SU-DHL-6 (cell line): ENCODE measurements around the gene FURIN.
"Not testable (repeated sequence)": the region's sequence is repeated elsewhere in the genome, so short reads cannot be mapped to it uniquely, and the experiment has no call there.

ENCODE experiments used
- H2AFZ ChIP-seq: fragments of 200-600 bp; sonication (generic); 2 replicates; pipeline ENCODE4 v1.6.1; 2014; ENCODE audit warnings: low read depth, mild to moderate bottlenecking, moderate library complexity, mixed read lengths, antibody characterized with exemption, low read length; ENCODE audit not compliant: severe bottlenecking
- H3F3A ChIP-seq: fragments of 200-600 bp; shearing (Covaris generic); 2 replicates; pipeline ENCODE4 v1.6.0; 2016; ENCODE audit warnings: antibody characterized with exemption, mild to moderate bottlenecking; ENCODE audit not compliant: insufficient read depth
- H3K27ac ChIP-seq: fragments of 200-600 bp; sonication (generic); 2 replicates; pipeline ENCODE4 v1.5.1; 2016; ENCODE audit warnings: low read depth, mild to moderate bottlenecking, low read length, moderate library complexity, mixed read lengths
- H3K27me3 ChIP-seq: fragments of 200-600 bp; sonication (generic), shearing (Covaris generic); 2 replicates; pipeline ENCODE4 v1.6.0; 2014; ENCODE audit warnings: mild to moderate bottlenecking, low read length
- H3K36me3 ChIP-seq: fragments of 200-600 bp; sonication (generic); 2 replicates; pipeline ENCODE4 v1.6.1; 2014; ENCODE audit warnings: mild to moderate bottlenecking, low read length, mixed read lengths
- H3K4me2 ChIP-seq: fragments of 300-600, 200-600 bp; shearing (Covaris generic), sonication (generic); 2 replicates; pipeline ENCODE4 v1.6.0; 2014; ENCODE audit warnings: low read length, low read depth, mild to moderate bottlenecking; ENCODE audit not compliant: poor library complexity, severe bottlenecking
- H3K4me3 ChIP-seq: fragments of 200-600 bp; sonication (generic); 2 replicates; pipeline ENCODE4 v1.5.1; 2014; ENCODE audit warnings: antibody characterized with exemption, low read length, mild to moderate bottlenecking, mixed read lengths; ENCODE audit not compliant: insufficient read depth, poor library complexity, severe bottlenecking
- H3K79me2 ChIP-seq: fragments of 200-600 bp; sonication (generic); 2 replicates; pipeline ENCODE4 v1.6.1; 2014; ENCODE audit warnings: mild to moderate bottlenecking, low read length, moderate library complexity; ENCODE audit not compliant: insufficient read depth
- H3K9ac ChIP-seq: fragments of 200-600 bp; sonication (generic); 2 replicates; pipeline ENCODE4 v1.7.0; 2014; ENCODE audit warnings: mild to moderate bottlenecking, low read length
- H3K9me2 ChIP-seq: fragments of 200-600 bp; sonication (generic); replicated peaks from 2 replicates; pipeline ENCODE4 v1.6.1; 2014; ENCODE audit warnings: low read length; ENCODE audit not compliant: insufficient read depth
- H3K9me3 ChIP-seq: fragments of 200-600 bp; sonication (generic); 2 replicates; pipeline ENCODE4 v1.6.1; 2014; ENCODE audit warnings: low read length, mixed read lengths; ENCODE audit not compliant: insufficient read depth
- H4K20me1 ChIP-seq: fragments of 200-600 bp; sonication (generic); 2 replicates; pipeline ENCODE4 v1.6.1; 2014; ENCODE audit warnings: low read depth, mild to moderate bottlenecking, antibody characterized with exemption, low read length, moderate library complexity, mixed read lengths
- EZH2phosphoT487 ChIP-seq: fragments of 200-600 bp; sonication (generic), shearing (Covaris generic); conservative IDR thresholded peaks from 2 replicates; pipeline ENCODE4 v1.6.1; 2018; ENCODE audit warnings: mild to moderate bottlenecking, antibody characterized with exemption, low read length, moderate library complexity, mixed read lengths
- TF ChIP-seq, protein P1 (sequence below): fragments of 200-600 bp; sonication (generic); IDR thresholded peaks from one replicate; pipeline ENCODE4 v1.5.1; 2017; ENCODE audit warnings: antibody characterized with exemption, mild to moderate bottlenecking, low read length, moderate library complexity; ENCODE audit not compliant: insufficient read depth, poor library complexity, severe bottlenecking

The FURIN gene

DNA sequence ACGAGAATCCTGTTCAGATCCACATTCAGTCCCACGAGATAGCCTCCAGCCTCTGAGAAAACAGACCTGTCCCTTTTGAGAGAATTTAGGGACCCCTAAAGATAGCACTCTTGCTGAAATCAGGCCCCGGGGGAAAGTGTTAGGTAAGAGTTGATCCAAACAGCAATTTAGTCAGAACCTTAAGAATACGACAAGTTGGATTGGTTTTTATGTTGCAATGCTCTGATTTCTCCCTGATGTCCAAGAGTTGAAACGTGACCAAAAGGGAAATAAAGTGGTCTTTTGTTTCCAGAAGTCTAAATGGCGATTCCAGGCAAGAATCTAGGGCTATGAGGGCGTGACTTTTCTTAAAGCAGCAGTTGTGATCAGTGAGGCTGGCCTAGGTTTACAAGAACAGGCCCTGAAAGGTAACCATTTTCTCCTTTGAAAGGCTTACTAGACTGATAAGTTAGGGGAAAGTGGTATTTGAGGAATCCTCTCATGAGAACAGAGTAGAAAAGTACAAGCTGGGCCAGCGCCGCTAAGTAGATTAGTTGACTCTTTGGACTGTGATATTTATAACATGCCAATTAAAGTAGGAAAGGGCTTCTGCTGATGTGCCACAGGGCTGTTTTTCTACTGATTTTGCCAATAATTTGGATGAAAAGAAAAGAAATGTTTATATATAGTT lies 39.6 kb downstream of the FURIN start:
- Histone ChIP-seq H3K9ac (no peak overlapping the region), H4K20me1 (no peaks in the 10 kb centered on the region), H3K36me3 (no peaks in the 10 kb centered on the region), H3K9me2 (no peaks in the 10 kb centered on the region), H3K27ac (no peak overlapping the region), H2AFZ (no peak overlapping the region), H3K27me3 (no peaks in the 10 kb centered on the region), H3K4me2 (no peak overlapping the region), H3K4me3 (no peak overlapping the region), H3K9me3 (no peaks in the 10 kb centered on the region), H3F3A (peaks cover 8% of the 10 kb centered on the region; the same call in 1 of the 2 replicates), H3K79me2 (no peaks in the 10 kb centered on the region)
- TF ChIP-seq, protein P1, sequence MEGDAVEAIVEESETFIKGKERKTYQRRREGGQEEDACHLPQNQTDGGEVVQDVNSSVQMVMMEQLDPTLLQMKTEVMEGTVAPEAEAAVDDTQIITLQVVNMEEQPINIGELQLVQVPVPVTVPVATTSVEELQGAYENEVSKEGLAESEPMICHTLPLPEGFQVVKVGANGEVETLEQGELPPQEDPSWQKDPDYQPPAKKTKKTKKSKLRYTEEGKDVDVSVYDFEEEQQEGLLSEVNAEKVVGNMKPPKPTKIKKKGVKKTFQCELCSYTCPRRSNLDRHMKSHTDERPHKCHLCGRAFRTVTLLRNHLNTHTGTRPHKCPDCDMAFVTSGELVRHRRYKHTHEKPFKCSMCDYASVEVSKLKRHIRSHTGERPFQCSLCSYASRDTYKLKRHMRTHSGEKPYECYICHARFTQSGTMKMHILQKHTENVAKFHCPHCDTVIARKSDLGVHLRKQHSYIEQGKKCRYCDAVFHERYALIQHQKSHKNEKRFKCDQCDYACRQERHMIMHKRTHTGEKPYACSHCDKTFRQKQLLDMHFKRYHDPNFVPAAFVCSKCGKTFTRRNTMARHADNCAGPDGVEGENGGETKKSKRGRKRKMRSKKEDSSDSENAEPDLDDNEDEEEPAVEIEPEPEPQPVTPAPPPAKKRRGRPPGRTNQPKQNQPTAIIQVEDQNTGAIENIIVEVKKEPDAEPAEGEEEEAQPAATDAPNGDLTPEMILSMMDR, result no peak
- TF ChIP-seq EZH2phosphoT487, result no peak

DNA sequence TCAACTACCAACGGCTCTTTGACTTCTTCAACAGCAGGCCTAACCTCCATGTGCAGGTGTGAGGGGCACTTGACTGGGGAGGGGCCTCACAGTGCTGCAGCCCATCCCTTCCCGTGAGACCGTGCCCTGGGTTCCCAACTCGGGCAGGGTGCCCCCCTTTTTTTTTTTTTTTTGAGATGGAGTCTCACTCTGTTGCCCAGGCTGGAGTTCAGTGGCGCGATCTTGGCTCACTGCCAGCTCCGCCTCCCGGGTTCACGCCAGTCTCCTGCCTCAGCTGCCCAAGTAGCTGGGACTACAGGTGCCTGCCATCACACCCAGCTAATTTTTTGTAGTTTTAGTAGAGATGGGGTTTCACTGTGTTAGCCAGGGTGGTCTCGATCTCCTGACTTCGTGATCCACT lies 41.1 kb downstream of the FURIN start:
- not testable (repeated sequence) for H3K4me2 ChIP-seq, H3K9ac ChIP-seq, H3K27me3 ChIP-seq, H3K79me2 ChIP-seq, H3K4me3 ChIP-seq, H3K9me2 ChIP-seq, H4K20me1 ChIP-seq, H3K36me3 ChIP-seq, H2AFZ ChIP-seq, H3F3A ChIP-seq, H3K27ac ChIP-seq, H3K9me3 ChIP-seq

DNA sequence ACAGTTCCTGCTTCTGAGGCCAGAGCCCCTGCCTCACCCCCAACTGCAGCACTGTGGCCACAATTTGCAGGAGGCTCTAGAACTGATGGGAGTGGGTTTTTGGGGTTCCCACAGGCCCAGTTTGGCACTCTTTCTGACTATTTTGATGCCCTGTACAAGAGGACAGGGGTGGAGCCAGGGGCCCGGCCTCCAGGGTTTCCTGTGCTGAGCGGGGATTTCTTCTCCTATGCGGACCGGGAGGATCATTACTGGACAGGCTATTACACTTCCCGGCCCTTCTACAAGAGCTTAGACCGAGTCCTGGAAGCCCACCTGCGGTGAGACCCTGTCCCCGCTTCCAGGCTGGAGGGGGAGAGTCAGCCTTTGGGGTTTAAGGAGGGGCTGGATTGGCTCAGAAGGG lies 41.6 kb downstream of the FURIN start:
- no peaks in the 10 kb centered on the region for H3K36me3 ChIP-seq
- no peaks in the 10 kb centered on the region for H3F3A ChIP-seq
- no peak overlapping the region for H3K27ac ChIP-seq

More for the DNA sequence above, 41.6 kb downstream of the FURIN start:
- H2AFZ ChIP-seq, result no peak overlapping the region
- TF ChIP-seq EZH2phosphoT487, result no peak
- TF ChIP-seq, protein P1, result no peak
- no peak overlapping the region for H3K9ac ChIP-seq
- no peak overlapping the region for H3K4me3 ChIP-seq
- H3K9me3 ChIP-seq, result no peaks in the 10 kb centered on the region
- H4K20me1 ChIP-seq, result no peaks in the 10 kb centered on the region
- no peak overlapping the region for H3K4me2 ChIP-seq
- no peaks in the 10 kb centered on the region for H3K79me2 ChIP-seq
- H3K9me2 ChIP-seq, result no peaks in the 10 kb centered on the region
- H3K27me3 ChIP-seq, result no peaks in the 10 kb centered on the region
